ENCODE measurements around the gene CELSR3. TPM values are rescaled to one million over a fixed set of nuclear protein-coding genes. Genes with fewer than 3 reads are reported as not detected.

CELSR3 gene
- total RNA-seq, 1 donor from 2014 or later, result 0.13 TPM

GRCh38 chr3:48600711-48601621, 61.7 kb downstream of the CELSR3 start:
- DNase-seq (ENCODE audit: low read depth in 2 of 2), result no peak

- no peak for DNase-seq (ENCODE audit: low read depth in 2 of 2)
Measured at GRCh38 chr3:48599509-48600285, 63.0 kb downstream of the CELSR3 start.

GRCh38 chr3:48599077-48599501, 63.6 kb downstream of the CELSR3 start:
- DNase-seq (ENCODE audit: low read depth in 2 of 2), result no peak

- no peak for DNase-seq (ENCODE audit: low read depth in 2 of 2)
Measured at GRCh38 chr3:48598323-48599076, 64.2 kb downstream of the CELSR3 start.

- no peak for DNase-seq (ENCODE audit: low read depth in 2 of 2)
Measured at GRCh38 chr3:48597408-48597800, 65.3 kb downstream of the CELSR3 start.

- no peak for DNase-seq (ENCODE audit: low read depth in 2 of 2)
Measured at GRCh38 chr3:48596676-48597407, 65.8 kb downstream of the CELSR3 start.

- DNase-seq (ENCODE audit: low read depth in 2 of 2), result no peak
Measured at GRCh38 chr3:48596157-48596556, 66.5 kb downstream of the CELSR3 start.

GRCh38 chr3:48595526-48596121, 67.1 kb downstream of the CELSR3 start:
- peak in 1 of 2 donors; percentile 43 for DNase-seq (ENCODE audit: low read depth in 2 of 2)

- no peak for DNase-seq (ENCODE audit: low read depth in 2 of 2)
Measured at GRCh38 chr3:48595075-48595525, 67.6 kb downstream of the CELSR3 start, which contains the start of gene COL7A1. Gene COL7A1 (minus strand): TSS chr3:48595329. CDS start chr3:48595159, 170 bp downstream.

- DNase-seq (ENCODE audit: low read depth in 2 of 2), result no peak
Measured at GRCh38 chr3:48594417-48595049, 68.2 kb downstream of the CELSR3 start.

GRCh38 chr3:48593337-48593736, 69.3 kb downstream of the CELSR3 start:
- DNase-seq (ENCODE audit: low read depth in 2 of 2), result no peak

GRCh38 chr3:48592519-48593087, 70.1 kb downstream of the CELSR3 start:
- no peak for DNase-seq (ENCODE audit: low read depth in 2 of 2)

GRCh38 chr3:48591886-48592518, 70.7 kb downstream of the CELSR3 start:
- no peak for DNase-seq (ENCODE audit: low read depth in 2 of 2)

GRCh38 chr3:48591436-48591835, 71.2 kb downstream of the CELSR3 start:
- DNase-seq (ENCODE audit: low read depth in 2 of 2), result no peak

- DNase-seq (ENCODE audit: low read depth in 2 of 2), result no peak
Measured at GRCh38 chr3:48588230-48588629, 74.5 kb downstream of the CELSR3 start.

GRCh38 chr3:48587686-48588085, 75.0 kb downstream of the CELSR3 start:
- no peak for DNase-seq (ENCODE audit: low read depth in 2 of 2)

Measured in dermis microvascular lymphatic vessel endothelial cell (primary cell).